HepG2 (cell line): Measurements from ENCODE around the gene MYH10. TPM values are rescaled to one million over a fixed set of nuclear protein-coding genes. Genes with fewer than 3 reads are reported as not detected.

Experiments
- ATAC-seq: fragments of 200-7000 bp; cut with Tn5 transposase; 3 replicates; pipeline ENCODE4 v1.9.1; 2020; ENCODE audit warnings: mild to moderate bottlenecking, moderate library complexity
- BruUV-seq: library from RNA; stranded (reverse); fragments of 400-500 nt; replicated peaks from 2 replicates; lab custom pipeline; 2021; lab: Mats Ljungman, UMichigan
- CTCF ChIA-PET: fragments of 300-600 bp; formaldehyde crosslinking; extraction: SDS; loops from one replicate; lab custom pipeline; 2021; ENCODE audit warnings: low total read pairs, inconsistent platforms, low intra/inter-chr PET ratio; lab: Yijun Ruan, JAX
- POLR2A ChIA-PET: fragments of 350-600 bp; sonication (Branson Sonifier 250); formaldehyde crosslinking; loops from one replicate; lab custom pipeline; 2020; ENCODE audit warnings: antibody characterized with exemption, inconsistent platforms; lab: Yijun Ruan, JAX
- DNase-seq: peaks from one replicate; pipeline ENCODE4 v3.0.0-alpha.2; 2015; ENCODE audit warnings: low spot score
- FAIRE-seq: peaks from 3 replicates; lab custom pipeline; 2011; peaks lifted over from hg19 to GRCh38; lab: Jason Lieb, UNC
- H2AFZ ChIP-seq: one replicate; pipeline ENCODE4 v1.6.1; 2011; ENCODE audit warnings: low read length, inconsistent platforms
- H3K27ac ChIP-seq: fragments of 300-600 bp; 3 replicates; pipeline ENCODE4 v1.8.0; 2011; ENCODE audit warnings: mixed run types, mild to moderate bottlenecking, mixed read lengths, low read length, inconsistent platforms; ENCODE audit not compliant: insufficient read depth; ENCODE audit errors: extremely low read length
- H3K27me3 ChIP-seq, 2 experiments: fragments of 200-600 bp in 1 of 2; 2 replicates in 1 of 2; 3 replicates in 1 of 2; pipeline versions ENCODE4 v1.6.0 to v1.8.0; 2011; ENCODE audit warnings: low read length in 2 of 2, mild to moderate bottlenecking in 2 of 2, moderate library complexity in 2 of 2, inconsistent platforms in 1 of 2; ENCODE audit not compliant: insufficient read depth in 2 of 2, control insufficient read depth in 1 of 2
- H3K36me3 ChIP-seq, 2 experiments: fragments of 200-600 bp in 1 of 2; replicated peaks in 1 of 2; 2 replicates in 1 of 2; 3 replicates in 1 of 2; pipeline versions ENCODE4 v1.5.1 to v1.8.0; 2011; ENCODE audit warnings: low read length in 2 of 2, inconsistent platforms in 1 of 2; ENCODE audit not compliant: insufficient read depth in 2 of 2, control insufficient read depth in 1 of 2
- H3K4me1 ChIP-seq: 2 replicates; pipeline ENCODE4 v1.5.1; 2012; ENCODE audit warnings: low read length, inconsistent platforms; ENCODE audit not compliant: insufficient read depth
- H3K4me2 ChIP-seq: 2 replicates; pipeline ENCODE4 v1.6.0; 2011; ENCODE audit warnings: low read depth, low read length, inconsistent platforms
- H3K4me3 ChIP-seq, 3 experiments: fragments of 200-600 bp in 1 of 3; sonication (generic), shearing (Covaris generic) in 1 of 3; replicated peaks in 1 of 3; 2 replicates each; pipeline ENCODE4 v1.5.1; 2011 to 2016; ENCODE audit warnings: low read length in 3 of 3, inconsistent platforms in 2 of 3, low read depth in 2 of 3, mild to moderate bottlenecking in 2 of 3, control low read depth in 1 of 3, mixed read lengths in 1 of 3; ENCODE audit not compliant: insufficient read depth in 1 of 3
- H3K79me2 ChIP-seq: one replicate; pipeline ENCODE4 v1.6.1; 2011; ENCODE audit warnings: low read length, inconsistent platforms; ENCODE audit not compliant: insufficient read depth
- H3K9ac ChIP-seq: 2 replicates; pipeline ENCODE4 v1.6.0; 2011; ENCODE audit warnings: mild to moderate bottlenecking, low read depth, low read length, inconsistent platforms; ENCODE audit not compliant: insufficient read depth
- H3K9me3 ChIP-seq: 2 replicates; pipeline ENCODE4 v1.5.1; 2012; ENCODE audit warnings: mild to moderate bottlenecking, low read length
- H4K20me1 ChIP-seq: 2 replicates; pipeline ENCODE4 v1.6.0; 2011; ENCODE audit warnings: inconsistent platforms, mild to moderate bottlenecking, low read length, moderate library complexity; ENCODE audit not compliant: insufficient read depth
- CCDC6 ChIP-seq: sonication (generic); formaldehyde crosslinking; IDR thresholded peaks from 2 replicates; pipeline ENCODE4 v1.8.1; 2022; ENCODE audit warnings: mild to moderate bottlenecking, missing genetic modification reagents, moderate library complexity
- GFI1 ChIP-seq: sonication (generic); formaldehyde crosslinking; IDR thresholded peaks from 2 replicates; pipeline ENCODE4 v1.5.0; 2020; ENCODE audit warnings: missing genetic modification reagents, mild to moderate bottlenecking, borderline replicate concordance
- GLI4 ChIP-seq: sonication (generic); formaldehyde crosslinking; IDR thresholded peaks from 2 replicates; pipeline ENCODE4 v1.5.1; 2020; ENCODE audit warnings: missing genetic modification reagents, mild to moderate bottlenecking, moderate library complexity, borderline replicate concordance
- HMGA1 ChIP-seq: sonication (generic); formaldehyde crosslinking; conservative IDR thresholded peaks from 2 replicates; pipeline ENCODE4 v1.4.0; 2020; ENCODE audit warnings: missing genetic modification reagents
- NR2C2 ChIP-seq: sonication (generic); formaldehyde crosslinking; IDR thresholded peaks from 2 replicates; pipeline ENCODE4 v1.4.0; 2020; ENCODE audit warnings: missing genetic modification reagents, mild to moderate bottlenecking, moderate library complexity, borderline replicate concordance
- TBL1XR1 ChIP-seq: fragments of 150-350 bp; IDR thresholded peaks from 2 replicates; pipeline ENCODE4 v1.6.1; 2014; ENCODE audit warnings: borderline replicate concordance, low read length; ENCODE audit not compliant: partially characterized antibody
- ZBTB44 ChIP-seq: sonication (generic); formaldehyde crosslinking; IDR thresholded peaks from 2 replicates; pipeline ENCODE4 v1.4.0; 2020; ENCODE audit warnings: missing genetic modification reagents
- ZFP36 ChIP-seq: fragments of 150-350 bp; IDR thresholded peaks from 2 replicates; pipeline ENCODE4 v1.6.1; 2018; ENCODE audit warnings: borderline replicate concordance, low read length, low read depth; ENCODE audit not compliant: partially characterized antibody
- ZFP37 ChIP-seq: sonication (generic); formaldehyde crosslinking; IDR thresholded peaks from 2 replicates; pipeline ENCODE4 v1.4.0; 2020; ENCODE audit warnings: missing genetic modification reagents, borderline replicate concordance
- ZNF343 ChIP-seq: sonication (generic); formaldehyde crosslinking; IDR thresholded peaks from 2 replicates; pipeline ENCODE4 v1.4.0; 2020; ENCODE audit warnings: mild to moderate bottlenecking, missing genetic modification reagents
- ZNF589 ChIP-seq: sonication (generic); formaldehyde crosslinking; conservative IDR thresholded peaks from 2 replicates; pipeline ENCODE4 v1.8.0; 2022; ENCODE audit warnings: mild to moderate bottlenecking, moderate library complexity, missing genetic modification reagents
- WGBS: methylation state at CpG from one replicate; pipeline ENCODE4 v1.1.6; 2017; ENCODE audit warnings: low lambda C conversion rate; 5-methylcytosine and 5-hydroxymethylcytosine counted together
- in situ Hi-C: cut with HindIII; loops from 2 replicates; pipeline ENCODE4 v1.10.0; 2017; ENCODE audit warnings: low pct_unique_long_range_greater_than_20kb; ENCODE audit not compliant: extremely low pct_ligation_motif_present
- intact Hi-C: fragments of 100-400 bp; cut with micrococcal nuclease; formaldehyde crosslinking; loops from one replicate; pipeline ENCODE4 v1.10.0; 2022; ENCODE audit not compliant: unreplicated experiment
- polyA plus RNA-seq, 8 experiments: library from polyadenylated mRNA; depleted of rRNA in 3 of 8; stranded (reverse) in 7 of 8; unstranded in 1 of 8; fragments of >200 nt; fragmentation: Illumina TruSeq in 4 of 8; extraction: Trizol in 4 of 8; gene quantifications; 2 replicates each; pipeline versions ENCODE4 v1.2.1 to v1.2.3, GENCODE V29; 2011 to 2016; ENCODE audit warnings: low read depth in 4 of 8, missing spikeins in 1 of 8, mixed read lengths in 1 of 8; ENCODE audit not compliant: insufficient read depth in 1 of 8
- total RNA-seq, 5 experiments: library from RNA; depleted of rRNA; stranded (reverse); fragments of >200 nt; fragmentation: Illumina TruSeq; extraction: Trizol; gene quantifications; 2 replicates each; pipeline ENCODE4 v1.2.3, GENCODE V29; 2016; ENCODE audit warnings: low read depth in 1 of 5
- TF ChIP-seq, protein P1 (sequence below): sonication (generic); formaldehyde crosslinking; IDR thresholded peaks from 2 replicates; pipeline ENCODE4 v1.5.0; 2020; ENCODE audit warnings: missing genetic modification reagents, mild to moderate bottlenecking, borderline replicate concordance

Gene MYH10
- total and polyA plus RNA-seq, 2 of the 13 experiments (the other 11 are each of a cell fraction or from before 2014, with no cell fraction given), result 43.4 to 68.6 TPM

DNA sequence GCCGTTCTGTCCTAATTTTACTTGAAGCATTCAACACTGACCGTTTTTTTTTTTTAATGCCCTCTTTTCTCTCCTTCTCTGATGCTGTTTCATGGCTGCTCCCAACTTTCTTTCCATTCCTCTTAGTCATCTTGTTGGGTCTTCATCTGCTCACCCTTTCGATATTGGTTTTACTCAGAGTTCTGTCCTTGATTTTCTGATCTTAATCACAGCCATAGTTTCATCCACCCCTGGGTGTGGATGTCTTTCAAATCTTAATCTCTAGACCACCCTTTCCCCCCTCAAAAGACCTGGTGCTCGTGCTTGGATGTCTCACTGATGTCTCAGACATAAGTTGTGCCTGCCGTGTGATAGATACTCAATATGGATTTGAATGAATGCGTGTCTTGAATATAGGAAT is 172.4 kb downstream of the MYH10 start:
- no peak for DNase-seq
- in situ Hi-C loops, result no loop called here
- TF ChIP-seq ZBTB44, result no peak
- no peak for TF ChIP-seq TBL1XR1
- no peak for TF ChIP-seq ZFP37 (CRISPR knock-in tag)
- TF ChIP-seq GFI1 (CRISPR knock-in tag), result no peak
- TF ChIP-seq, protein P1, sequence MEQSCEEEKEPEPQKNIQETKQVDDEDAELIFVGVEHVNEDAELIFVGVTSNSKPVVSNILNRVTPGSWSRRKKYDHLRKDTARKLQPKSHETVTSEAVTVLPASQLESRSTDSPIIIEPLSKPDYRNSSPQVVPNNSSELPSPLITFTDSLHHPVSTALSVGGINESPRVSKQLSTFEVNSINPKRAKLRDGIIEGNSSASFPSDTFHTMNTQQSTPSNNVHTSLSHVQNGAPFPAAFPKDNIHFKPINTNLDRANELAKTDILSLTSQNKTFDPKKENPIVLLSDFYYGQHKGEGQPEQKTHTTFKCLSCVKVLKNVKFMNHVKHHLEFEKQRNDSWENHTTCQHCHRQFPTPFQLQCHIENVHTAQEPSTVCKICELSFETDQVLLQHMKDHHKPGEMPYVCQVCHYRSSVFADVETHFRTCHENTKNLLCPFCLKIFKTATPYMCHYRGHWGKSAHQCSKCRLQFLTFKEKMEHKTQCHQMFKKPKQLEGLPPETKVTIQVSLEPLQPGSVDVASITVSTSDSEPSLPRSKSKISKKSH (CRISPR knock-in tag), result no peak
- TF ChIP-seq ZNF343 (CRISPR knock-in tag), result no peak
- TF ChIP-seq HMGA1 (CRISPR knock-in tag), result no peak
- no peak for TF ChIP-seq ZNF589
- no peak for TF ChIP-seq GLI4 (CRISPR knock-in tag)
- TF ChIP-seq NR2C2 (CRISPR knock-in tag), result no peak
- TF ChIP-seq ZFP36, result no peak
- no peak for TF ChIP-seq CCDC6
- Histone ChIP-seq H3K36me3 (peaks cover 42 to 88% of the 10 kb centered on the region in 2 experiments), H3K4me1 (peaks cover 24% of the 10 kb centered on the region), H3K9ac (no peak overlapping the region), H3K27ac (no peak overlapping the region), H3K27me3 (no peaks in the 10 kb centered on the region), H3K79me2 (peaks cover 39% of the 10 kb centered on the region), H3K9me3 (no peaks in the 10 kb centered on the region), H2AFZ (no peak overlapping the region), H4K20me1 (no peaks in the 10 kb centered on the region), H3K4me3 (no peak overlapping the region), H3K4me2 (no peak overlapping the region)
- ChIA-PET POLR2A (no interaction called here), CTCF (no interaction called here)
- no peak for ATAC-seq
- no peak for FAIRE-seq
- WGBS, result 94% methylated on average over 6 of the region's 6 CpGs
- intact Hi-C loops, result no loop called here
- no TSS peak for BruUV-seq
